GM18502 (cell line): Measurements from ENCODE around the gene TFF2.

ENCODE experiments used
- ATAC-seq: cut with Tn5 transposase; IDR thresholded peaks from one replicate; pipeline ENCODE4 v1.9.1; 2021; ENCODE audit warnings: mild to moderate bottlenecking; ENCODE audit not compliant: unreplicated experiment, poor library complexity

The TFF2 gene

GRCh38 chr21:42384989-42385388, 34.2 kb upstream of the TFF2 start:
- ATAC-seq: no peak

- ATAC-seq: no peak
Observed at GRCh38 chr21:42384156-42384945, 33.6 kb upstream of the TFF2 start.

GRCh38 chr21:42383331-42383730, 32.5 kb upstream of the TFF2 start:
- no peak for ATAC-seq

- ATAC-seq: no peak
Observed at GRCh38 chr21:42382915-42383314, 32.1 kb upstream of the TFF2 start.

- ATAC-seq: no peak
Observed at GRCh38 chr21:42381347-42381984, 30.7 kb upstream of the TFF2 start.

- ATAC-seq: no peak
Observed at GRCh38 chr21:42379426-42380215, 28.8 kb upstream of the TFF2 start.

GRCh38 chr21:42378418-42378817, 27.6 kb upstream of the TFF2 start:
- no peak for ATAC-seq

- no peak for ATAC-seq
Observed at GRCh38 chr21:42377951-42378340, 27.2 kb upstream of the TFF2 start.

- no peak for ATAC-seq
Observed at GRCh38 chr21:42377211-42377950, 26.6 kb upstream of the TFF2 start.

GRCh38 chr21:42376338-42376982, 25.7 kb upstream of the TFF2 start:
- no peak for ATAC-seq

- no peak for ATAC-seq
Observed at GRCh38 chr21:42375966-42376337, 25.2 kb upstream of the TFF2 start.

- no peak for ATAC-seq
Observed at GRCh38 chr21:42375506-42375905, 24.7 kb upstream of the TFF2 start.

- no peak for ATAC-seq
Observed at GRCh38 chr21:42374864-42375499, 24.2 kb upstream of the TFF2 start.

GRCh38 chr21:42374457-42374856, 23.7 kb upstream of the TFF2 start:
- no peak for ATAC-seq

- ATAC-seq: no peak
Observed at GRCh38 chr21:42373908-42374455, 23.2 kb upstream of the TFF2 start.

- no peak for ATAC-seq
Observed at GRCh38 chr21:42373196-42373907, 22.6 kb upstream of the TFF2 start.

GRCh38 chr21:42370894-42371654, 20.3 kb upstream of the TFF2 start:
- no peak for ATAC-seq

GRCh38 chr21:42369821-42370220, 19.0 kb upstream of the TFF2 start:
- no peak for ATAC-seq
